Ovary (tissue), 10 donors: ENCODE data around the gene IQSEC1. TPM values are rescaled to one million over a fixed set of nuclear protein-coding genes. Genes with fewer than 3 reads are reported as not detected.

Experiments used
- DNase-seq, 5 donors: peaks; one replicate each; pipeline ENCODE4 v3.0.0-alpha.2; 2019 to 2020
- H3K27ac ChIP-seq, 2 donors: fragments of 200-600 bp; one replicate each; pipeline versions ENCODE4 v1.5.1 to v1.8.0; 2019 to 2022
- H3K27me3 ChIP-seq: fragments of 200-600 bp; one replicate; pipeline ENCODE4 v1.8.0; 2022
- H3K36me3 ChIP-seq: fragments of 200-600 bp; sonication (generic); one replicate; pipeline ENCODE4 v1.5.1; 2019
- H3K4me1 ChIP-seq: one replicate; pipeline ENCODE4 v1.8.1; 2013; ENCODE audit warnings: mild to moderate bottlenecking, moderate library complexity; ENCODE audit not compliant: insufficient read depth
- H3K4me3 ChIP-seq: fragments of 200-600 bp; sonication (generic); one replicate; pipeline ENCODE4 v1.5.1; 2017
- H3K9me3 ChIP-seq, 2 donors: fragments of 200-600 bp in 1 of 2; sonication (generic) in 1 of 2; one replicate each; pipeline versions ENCODE4 v1.5.1 to v1.8.1; 2013 to 2019; ENCODE audit warnings: mild to moderate bottlenecking in 1 of 2, moderate library complexity in 1 of 2
- EP300 ChIP-seq: sonication (generic); formaldehyde crosslinking; IDR thresholded peaks from one replicate; pipeline ENCODE4 v1.6.1; 2017; ENCODE audit warnings: antibody characterized with exemption
- POLR2A ChIP-seq: fragments of 450-650 bp; IDR thresholded peaks from one replicate; pipeline ENCODE4 v1.6.1; 2017; ENCODE audit warnings: antibody characterized with exemption, mild to moderate bottlenecking, moderate library complexity
- WGBS, 3 donors: extraction: QIAGEN DNeasy Blood & Tissue Kit in 1 of 3; methylation state at CpG; one replicate each; pipeline versions ENCODE4 v1.1.5 to v1.1.7; 2013 to 2017; 5-methylcytosine and 5-hydroxymethylcytosine counted together
- intact Hi-C, 4 donors: fragments of 100-400 bp; cut with DNase I; formaldehyde crosslinking; loops; one replicate each; pipeline versions ENCODE4 v1.11.0 to v1.15.1; 2022 to 2023
- long read RNA-seq, 3 donors: library from polyadenylated mRNA in 2 of 3; unstranded in 2 of 3; transcript quantifications; one replicate each; pipeline ENCODE4 v2.0.0 and lab custom pipeline, GENCODE V29; 2021 to 2026
- polyA plus RNA-seq, 2 donors: library from polyadenylated mRNA; stranded (reverse); fragments of 200-250 nt in 1 of 2; fragments of 350-450 nt in 1 of 2; fragmentation: Illumina TruSeq in 1 of 2; extraction: RNeasy Lipid Tissue Mini Kit (QIAGEN cat#74804) in 1 of 2; gene quantifications; one replicate each; pipeline ENCODE4 v1.2.3, GENCODE V29; 2013 to 2014
- total RNA-seq, 7 donors: library from RNA; depleted of rRNA in 2 of 7; stranded (reverse); fragments of >200 nt in 2 of 7; fragmentation: NEBNext Ultra II Directional in 3 of 7; extraction: Animal tissue kit (Norgen Biotek cat#: 25700) in 3 of 7; gene quantifications; one replicate each; pipeline versions ENCODE4 v1.1.0 to v1.2.4, GENCODE V29; 2016 to 2023
- TF ChIP-seq, protein P1 (sequence below), 3 donors: fragments of 450-650 bp in 2 of 3; fragments of 200-600 bp in 1 of 3; IDR thresholded peaks; one replicate each; pipeline versions ENCODE4 v1.5.1 to v1.8.0; 2016 to 2022; ENCODE audit warnings: antibody characterized with exemption in 3 of 3, mild to moderate bottlenecking in 1 of 3
- donor health status: DM: no; HTN: no; CAD: no; lungs with moderate emphysema.
- donor health status: DM: no; HTN: no; CAD: no.
- donor health status: Bipolar disorder and iron deficiency.
- donor health status: DM: yes; HTN: yes; CAD: no.
- donor health status: DM: no; HTN: no; CAD: no.
- donor health status: DM: yes; HTN: yes; CAD: no.

Gene IQSEC1
- total RNA-seq = 10 to 100 TPM; 22.2 to 55.4 (median 46.0) TPM
- 10 to 100 TPM; 20.9 to 27.3 TPM for polyA plus RNA-seq
- long read RNA-seq, donor 1, partial matches to known transcripts = 200 of 200 reads
- long read RNA-seq, donor 1, other reads (novel, unspliced or antisense) = 0 of 200 reads
- long read RNA-seq, donor 2 = 0 reads
- long read RNA-seq, donor 3, partial matches to known transcripts = 6 of 69 reads
- long read RNA-seq, donor 3, other reads (novel, unspliced or antisense) = 63 of 69 reads

DNA sequence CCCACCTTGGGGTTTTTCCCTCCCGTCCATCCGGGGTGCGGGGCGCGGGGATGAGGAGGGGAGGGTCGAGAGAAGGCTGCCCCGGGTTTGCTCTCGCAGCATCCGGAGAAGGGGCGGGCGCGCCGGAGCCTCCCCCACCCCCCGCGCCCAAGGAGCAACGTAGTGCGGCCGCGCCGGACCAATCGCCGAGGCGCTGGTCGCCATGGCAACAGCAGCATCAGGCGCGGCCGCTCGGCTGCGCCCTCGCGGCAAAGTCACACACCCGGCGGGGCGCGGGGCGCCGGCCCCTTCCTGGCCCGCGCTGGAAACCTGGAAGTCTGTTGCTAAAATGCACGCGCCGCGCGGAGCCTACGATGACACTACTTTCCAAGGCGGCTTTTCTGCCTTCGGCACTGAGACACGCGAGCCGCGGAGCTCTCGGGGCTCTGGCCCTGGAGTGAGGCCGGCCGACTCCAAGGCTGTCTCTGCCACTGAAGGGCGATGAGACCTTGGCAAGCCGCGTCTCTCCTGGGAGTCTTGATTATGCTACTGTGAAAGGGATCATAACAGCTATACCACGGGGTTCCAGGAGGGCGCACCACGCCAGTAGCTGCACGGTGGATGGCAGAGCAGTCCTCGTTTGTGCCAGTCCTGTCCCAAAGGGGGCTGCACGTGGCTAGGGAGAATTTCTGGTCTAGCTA lies at the start of gene IQSEC1:
Gene IQSEC1, minus strand, starts transcription at position 104 of the 680 bp plus-strand sequence. CDS start 415 bp downstream, outside the sequence.
- H3K36me3 ChIP-seq = no peaks in the 10 kb centered on the region
- H3K27me3 ChIP-seq = no peaks in the 10 kb centered on the region
- no peak within 1 kb of the TSS for H3K27ac ChIP-seq
- TF ChIP-seq EP300 (no peak), POLR2A (no peak)
- TF ChIP-seq, protein P1, sequence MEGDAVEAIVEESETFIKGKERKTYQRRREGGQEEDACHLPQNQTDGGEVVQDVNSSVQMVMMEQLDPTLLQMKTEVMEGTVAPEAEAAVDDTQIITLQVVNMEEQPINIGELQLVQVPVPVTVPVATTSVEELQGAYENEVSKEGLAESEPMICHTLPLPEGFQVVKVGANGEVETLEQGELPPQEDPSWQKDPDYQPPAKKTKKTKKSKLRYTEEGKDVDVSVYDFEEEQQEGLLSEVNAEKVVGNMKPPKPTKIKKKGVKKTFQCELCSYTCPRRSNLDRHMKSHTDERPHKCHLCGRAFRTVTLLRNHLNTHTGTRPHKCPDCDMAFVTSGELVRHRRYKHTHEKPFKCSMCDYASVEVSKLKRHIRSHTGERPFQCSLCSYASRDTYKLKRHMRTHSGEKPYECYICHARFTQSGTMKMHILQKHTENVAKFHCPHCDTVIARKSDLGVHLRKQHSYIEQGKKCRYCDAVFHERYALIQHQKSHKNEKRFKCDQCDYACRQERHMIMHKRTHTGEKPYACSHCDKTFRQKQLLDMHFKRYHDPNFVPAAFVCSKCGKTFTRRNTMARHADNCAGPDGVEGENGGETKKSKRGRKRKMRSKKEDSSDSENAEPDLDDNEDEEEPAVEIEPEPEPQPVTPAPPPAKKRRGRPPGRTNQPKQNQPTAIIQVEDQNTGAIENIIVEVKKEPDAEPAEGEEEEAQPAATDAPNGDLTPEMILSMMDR (IDR thresholded peaks at IDR 0.05) = no peak
- intact Hi-C loops = no loop called here
- no peak within 1 kb of the TSS for H3K4me3 ChIP-seq
- H3K4me1 ChIP-seq = no peaks in the 10 kb centered on the region
- 3 to 6% (median 6%) methylated on average over 39 to 62 of the region's 63 CpGs for WGBS, 3 donors
- no peaks in the 10 kb centered on the region for H3K9me3 ChIP-seq
- DNase-seq = peak; percentile 23 to 66 (median 40)

DNA sequence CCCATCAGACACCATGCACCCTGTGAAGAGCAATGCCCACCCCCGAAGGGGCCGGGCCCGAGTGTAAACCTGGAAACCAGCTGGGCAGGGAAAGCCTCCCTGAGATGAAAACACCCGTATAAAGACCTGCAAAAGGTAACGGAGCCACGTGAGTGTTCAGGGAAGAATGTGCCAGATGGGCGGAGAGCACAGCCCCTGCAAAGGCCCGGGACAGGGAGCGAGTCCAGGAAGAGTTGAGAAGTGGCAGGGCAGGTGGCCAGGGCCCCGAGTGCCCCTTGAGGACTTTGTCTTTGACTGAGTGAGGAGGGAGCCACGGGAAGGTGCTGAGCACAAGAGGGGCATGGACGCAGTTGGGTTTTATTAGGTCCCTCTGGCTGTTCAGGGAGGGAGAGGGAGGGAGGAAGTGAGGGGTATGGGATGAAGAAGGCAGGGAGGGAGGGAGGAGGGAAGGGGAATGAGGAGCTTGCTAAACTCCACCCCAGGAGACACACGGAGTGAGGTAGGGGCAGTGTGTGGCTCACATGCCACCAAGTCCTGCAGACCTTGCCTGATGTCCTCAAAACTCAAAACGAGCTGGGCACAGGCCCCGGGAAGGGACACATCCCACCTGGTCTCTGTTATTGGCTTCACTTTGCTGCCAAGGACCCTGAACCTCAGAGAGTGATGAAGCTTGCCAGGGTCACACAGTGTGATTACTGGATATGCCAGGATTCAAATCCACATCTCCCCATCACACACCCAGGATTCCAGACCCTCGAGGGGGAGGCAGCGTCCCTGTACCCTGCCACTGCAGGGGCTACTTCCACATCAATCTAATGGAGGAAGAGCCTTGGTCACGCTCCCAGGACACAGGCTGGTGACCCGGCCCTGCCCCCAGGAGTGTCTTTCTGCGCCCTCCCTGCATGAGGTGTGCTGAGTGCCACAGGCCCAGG lies 49.1 kb upstream of the IQSEC1 start:
- intact Hi-C loops = no loop called here
- WGBS, 3 donors = 46 to 58% (median 58%) methylated on average over 20 of the region's 20 CpGs
- Histone ChIP-seq H3K36me3 (no peaks in the 10 kb centered on the region), H3K4me3 (no peak overlapping the region), H3K9me3 (no peaks in the 10 kb centered on the region), H3K27me3 (no peaks in the 10 kb centered on the region), H3K27ac (no peak overlapping the region), H3K4me1 (no peaks in the 10 kb centered on the region)
- no peak for DNase-seq
- TF ChIP-seq POLR2A (no peak), EP300 (no peak)
- TF ChIP-seq, protein P1 (IDR thresholded peaks at IDR 0.05) = no peak

DNA sequence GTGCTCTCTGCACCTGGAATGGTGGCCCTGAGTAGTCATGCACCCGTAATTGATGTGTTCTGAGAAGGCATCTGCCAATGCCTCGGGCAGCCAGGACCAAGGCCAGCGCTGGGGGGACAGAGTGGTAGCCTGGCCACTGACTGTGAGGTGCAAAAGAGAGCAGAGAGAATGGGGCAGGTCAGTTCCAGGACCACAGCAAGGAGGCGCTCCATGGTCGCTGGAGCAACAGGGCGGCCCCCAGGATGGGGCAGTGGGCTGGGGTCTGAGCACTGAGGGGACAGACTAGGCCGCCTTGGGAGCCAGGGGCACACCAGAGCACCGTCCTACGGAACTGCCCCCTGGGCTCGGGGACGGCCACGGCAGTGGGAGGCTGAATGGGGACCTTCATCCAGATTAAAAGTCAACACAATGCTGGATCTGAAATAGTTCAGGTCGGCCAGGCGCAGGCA lies 48.3 kb upstream of the IQSEC1 start:
- WGBS, 3 donors = 78 to 84% (median 83%) methylated on average over 13 to 14 of the region's 14 CpGs
- H3K4me3 ChIP-seq = no peak overlapping the region
- no peaks in the 10 kb centered on the region for H3K27me3 ChIP-seq
- no peak overlapping the region for H3K27ac ChIP-seq
- intact Hi-C loops = no loop called here
- H3K4me1 ChIP-seq = no peaks in the 10 kb centered on the region
- H3K9me3 ChIP-seq = no peaks in the 10 kb centered on the region
- TF ChIP-seq EP300 (no peak), POLR2A (no peak)
- TF ChIP-seq, protein P1 (IDR thresholded peaks at IDR 0.05) = no peak
- DNase-seq = no peak
- H3K36me3 ChIP-seq = no peaks in the 10 kb centered on the region

DNA sequence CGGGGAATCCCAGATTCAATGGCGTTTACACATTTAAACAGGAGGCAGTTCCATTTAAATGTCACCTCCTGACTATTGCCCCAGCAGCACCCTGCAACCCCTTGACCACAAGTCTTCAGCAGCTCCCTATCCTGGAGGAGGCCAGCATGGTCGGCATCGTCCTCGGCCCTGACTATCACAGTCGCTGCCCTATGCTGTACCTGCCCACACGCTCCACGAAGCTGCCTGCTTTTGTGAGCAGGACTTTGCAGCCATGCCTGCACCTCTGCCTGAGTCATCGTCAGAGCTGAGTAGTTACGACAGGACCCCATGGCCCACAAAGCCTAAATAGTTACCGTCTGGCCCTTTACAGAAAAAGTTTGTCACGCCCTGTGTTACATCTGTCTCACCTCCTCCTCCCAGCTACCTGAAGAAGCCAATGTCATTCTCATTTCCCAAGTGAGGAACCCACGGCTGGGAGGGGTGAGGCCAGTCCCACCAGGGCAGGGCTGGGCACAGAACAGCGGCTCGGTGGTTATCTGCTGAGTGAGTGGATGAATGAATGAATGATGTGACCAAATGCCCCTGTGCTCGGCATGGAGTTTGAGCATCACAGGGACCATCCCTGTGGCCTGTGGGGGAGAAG lies 47.8 kb upstream of the IQSEC1 start:
- H3K27me3 ChIP-seq = no peaks in the 10 kb centered on the region
- H3K4me3 ChIP-seq = no peak overlapping the region
- H3K4me1 ChIP-seq = no peaks in the 10 kb centered on the region
- H3K27ac ChIP-seq = no peak overlapping the region
- H3K9me3 ChIP-seq = no peaks in the 10 kb centered on the region
- no peak for DNase-seq
- 77 to 91% (median 86%) methylated on average over 16 of the region's 16 CpGs for WGBS, 3 donors
- TF ChIP-seq POLR2A = no peak
- no peak for TF ChIP-seq EP300
- TF ChIP-seq, protein P1 (IDR thresholded peaks at IDR 0.05) = no peak
- intact Hi-C loops = no loop called here
- H3K36me3 ChIP-seq = no peaks in the 10 kb centered on the region
